ENCODE data around the gene MAP2K4. TPM values are rescaled to one million over a fixed set of nuclear protein-coding genes. Genes with fewer than 3 reads are reported as not detected.

The MAP2K4 gene
- total and polyA plus RNA-seq, 2 of the 13 experiments (the other 11 are each of a cell fraction or from before 2014, with no cell fraction given) = 21.5 to 35.6 TPM

GRCh38 chr17:12089809-12090384 is 69.2 kb downstream of the MAP2K4 start:
- Histone ChIP-seq H4K20me1 (ENCODE audit: insufficient read depth, low read length) (peaks cover 11% of the 10 kb centered on the region; the same call in 1 of the 2 replicates), H3K4me2 (ENCODE audit: low read depth, low read length) (no peak overlapping the region), H3K4me1 (ENCODE audit: insufficient read depth, low read length) (peaks cover 53% of the 10 kb centered on the region), H3K79me2 (ENCODE audit: insufficient read depth, low read length) (peaks cover 16% of the 10 kb centered on the region), H3K36me3 (replicated peaks in 1 of 2; ENCODE audit: control insufficient read depth in 1 of 2, insufficient read depth in 2 of 2, low read length in 2 of 2) (peaks cover 0 to 1% of the 10 kb centered on the region in 2 experiments; a peak in 2 of 5 replicates), H3K27ac (ENCODE audit: extremely low read length, insufficient read depth, low read length) (no peak overlapping the region), H2AFZ (ENCODE audit: low read length) (no peak overlapping the region), H3K4me3 (replicated peaks in 1 of 3; ENCODE audit: insufficient read depth in 1 of 3, low read depth in 2 of 3, low read length in 3 of 3) (no peak overlapping the region), H3K9me3 (ENCODE audit: low read length) (no peaks in the 10 kb centered on the region), H3K9ac (ENCODE audit: insufficient read depth, low read depth, low read length) (no peak overlapping the region), H3K27me3 (ENCODE audit: control insufficient read depth in 1 of 2, insufficient read depth in 2 of 2, low read length in 2 of 2) (no peaks in the 10 kb centered on the region)
- peak; percentile 69 for DNase-seq (ENCODE audit: low spot score)
- POLR2A ChIA-PET = interaction anchor here (0.6 kb wide), 1 partner anchor 23 kb away, joined by 3 read pairs; no protein-coding TSS in a partner anchor
- FAIRE-seq = no peak
- no TSS peak for BruUV-seq (replicated peaks)
- WGBS (ENCODE audit: low lambda C conversion rate) = 78% methylated on average over 3 of the region's 3 CpGs
- ATAC-seq = no peak
- intact Hi-C loops (cut with micrococcal nuclease; ENCODE audit: unreplicated experiment) = loop anchor here (5.0 to 10.0 kb wide), 2 partner anchors 65 to 93 kb away; partner anchors contain the start of genes MAP2K4 and ZNF18
- in situ Hi-C loops (cut with HindIII; ENCODE audit: extremely low pct_ligation_motif_present, low pct_unique_long_range_greater_than_20kb) = no loop called here
- CTCF ChIA-PET (ENCODE audit: low intra/inter-chr PET ratio, low total read pairs) = no interaction called here
- TF ChIP-seq ZBTB7B (CRISPR knock-in tag; IDR thresholded peaks at IDR 0.05) (no peak), CREB1 (IDR thresholded peaks at IDR 0.05) (peak; percentile 55), CREB1 (CRISPR knock-in tag; IDR thresholded peaks at IDR 0.05) (no peak), ZNF652 (CRISPR knock-in tag; IDR thresholded peaks at IDR 0.05; ENCODE audit: borderline replicate concordance, low read depth) (0 out of 2 replicates have a peak, but pooled peaks have one; percentile 60), BCL6 (CRISPR knock-in tag; IDR thresholded peaks at IDR 0.05) (peak; percentile 35; the same call in 1 of the 2 replicates), ZGPAT (CRISPR knock-in tag; IDR thresholded peaks at IDR 0.05) (0 out of 2 replicates have a peak, but pooled peaks have one; percentile 27), SAP130 (CRISPR knock-in tag; IDR thresholded peaks at IDR 0.05; ENCODE audit: low read depth) (peak; percentile 45; the same call in 1 of the 2 replicates), FOSL2 (CRISPR knock-in tag; IDR thresholded peaks at IDR 0.05) (peak; percentile 64), ZEB1 (IDR thresholded peaks at IDR 0.05; ENCODE audit: insufficient replicate concordance, low read depth) (no peak), SIX1 (CRISPR knock-in tag; IDR thresholded peaks at IDR 0.05; ENCODE audit: borderline replicate concordance) (peak; percentile 47; the same call in 1 of the 2 replicates), HOMEZ (CRISPR knock-in tag; IDR thresholded peaks at IDR 0.05; ENCODE audit: low read depth) (peak; percentile 54; the same call in 1 of the 2 replicates), PAX8 (CRISPR knock-in tag; IDR thresholded peaks at IDR 0.05; ENCODE audit: borderline replicate concordance) (no peak), CEBPB (IDR thresholded peaks at IDR 0.05; ENCODE audit: borderline replicate concordance, low read depth, low read length) (no peak), FOSL1 (CRISPR knock-in tag; IDR thresholded peaks at IDR 0.05; ENCODE audit: borderline replicate concordance) (0 out of 2 replicates have a peak, but pooled peaks have one; percentile 17), ETV5 (CRISPR knock-in tag; IDR thresholded peaks at IDR 0.05; ENCODE audit: borderline replicate concordance) (peak; percentile 14; the same call in 1 of the 2 replicates)
- TF ChIP-seq, protein P1, sequence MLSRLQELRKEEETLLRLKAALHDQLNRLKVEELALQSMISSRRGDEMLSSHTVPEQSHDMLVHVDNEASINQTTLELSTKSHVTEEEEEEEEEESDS (CRISPR knock-in tag; IDR thresholded peaks at IDR 0.05; ENCODE audit: borderline replicate concordance) = no peak
- TF ChIP-seq, protein P2, sequence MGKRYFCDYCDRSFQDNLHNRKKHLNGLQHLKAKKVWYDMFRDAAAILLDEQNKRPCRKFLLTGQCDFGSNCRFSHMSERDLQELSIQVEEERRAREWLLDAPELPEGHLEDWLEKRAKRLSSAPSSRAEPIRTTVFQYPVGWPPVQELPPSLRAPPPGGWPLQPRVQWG (CRISPR knock-in tag; IDR thresholded peaks at IDR 0.05; ENCODE audit: borderline replicate concordance, low read depth) = no peak
